Natural killer cell (primary cell): ENCODE results near the gene STX8. TPM values are rescaled to one million over a fixed set of nuclear protein-coding genes. Genes with fewer than 3 reads are reported as not detected.

Experiments
- ATAC-seq, 3 donors: fragments of 150-1000 bp in 2 of 3; fragments of 200-7000 bp in 1 of 3; cut with Tn5 transposase; 1 replicate in 1 of 3; 2 replicates in 2 of 3; pipeline ENCODE4 v1.10.0; 2021; ENCODE audit warnings: mild to moderate bottlenecking in 2 of 3, moderate library complexity in 2 of 3
- DNase-seq, 2 donors: peaks; one replicate each; pipeline versions ENCODE4 v3.0.0 to v3.0.0-alpha.2; 2013 to 2021; ENCODE audit warnings: mixed read lengths in 1 of 2
- H3K27ac ChIP-seq: one replicate; pipeline ENCODE4 v1.5.1; 2013; ENCODE audit warnings: mild to moderate bottlenecking, low read length
- H3K27me3 ChIP-seq: one replicate; pipeline ENCODE4 v1.6.1; 2013; ENCODE audit warnings: low read length; ENCODE audit not compliant: control insufficient read depth, insufficient read depth
- H3K36me3 ChIP-seq: one replicate; pipeline ENCODE4 v1.6.1; 2013; ENCODE audit warnings: low read length; ENCODE audit not compliant: control insufficient read depth, insufficient read depth
- H3K4me1 ChIP-seq: one replicate; pipeline ENCODE4 v1.6.1; 2013; ENCODE audit warnings: low read length; ENCODE audit not compliant: control insufficient read depth, insufficient read depth
- H3K4me3 ChIP-seq: one replicate; pipeline ENCODE4 v1.5.1; 2013; ENCODE audit warnings: low read length
- H3K9me3 ChIP-seq: one replicate; pipeline ENCODE4 v1.6.1; 2013; ENCODE audit warnings: low read length; ENCODE audit not compliant: control insufficient read depth, insufficient read depth
- H3K27ac Mint-ChIP-seq, 2 donors: one replicate each; pipeline ENCODE4 v1.8.0; 2022; ENCODE audit warnings: mild to moderate bottlenecking in 2 of 2, mixed read lengths in 2 of 2, moderate library complexity in 1 of 2
- H3K27me3 Mint-ChIP-seq, 2 donors: one replicate each; pipeline ENCODE4 v1.8.0; 2022; ENCODE audit warnings: low read depth in 2 of 2, mixed read lengths in 2 of 2
- H3K36me3 Mint-ChIP-seq: one replicate; pipeline ENCODE4 v1.8.0; 2022; ENCODE audit warnings: mixed read lengths
- H3K4me1 Mint-ChIP-seq, 2 donors: one replicate each; pipeline ENCODE4 v1.8.0; 2022; ENCODE audit warnings: mixed read lengths in 2 of 2
- H3K4me3 Mint-ChIP-seq: one replicate; pipeline ENCODE4 v1.8.0; 2022; ENCODE audit warnings: mild to moderate bottlenecking, moderate library complexity, mixed read lengths
- H3K9me3 Mint-ChIP-seq, 2 donors: one replicate each; pipeline ENCODE4 v1.8.0; 2022; ENCODE audit warnings: mixed read lengths in 2 of 2
- WGBS: methylation state at CpG from one replicate; pipeline ENCODE4 v1.1.7; 2013; ENCODE audit warnings: missing lambda C conversion rate; ENCODE audit not compliant: insufficient coverage; 5-methylcytosine and 5-hydroxymethylcytosine counted together
- intact Hi-C: fragments of 100-400 bp; cut with micrococcal nuclease; formaldehyde crosslinking; loops from one replicate; pipeline ENCODE4 v1.14.2; 2022
- total RNA-seq, 4 donors: library from RNA; stranded (reverse); fragments of 120-200 nt in 1 of 4; gene quantifications; one replicate each; pipeline versions ENCODE4 v1.2.3 to v1.2.4, GENCODE V29; 2013 to 2022
- TF ChIP-seq, protein P1 (sequence below): fragments of 200-600 bp; IDR thresholded peaks from one replicate; pipeline ENCODE4 v1.8.0; 2022; ENCODE audit warnings: antibody characterized with exemption

Gene STX8
- total RNA-seq, 3 donors from 2014 or later (not counting 1 experiment from before 2014, with no cell fraction given), result 96.3 to 141 (median 120) TPM

GRCh38 chr17:9577373-9577709 lies 1.7 kb upstream of the STX8 start:
- H3K4me3 Mint-ChIP-seq, result peak overlapping the region; percentile 100
- H3K4me1 Mint-ChIP-seq, result peaks cover 39 to 43% of the 10 kb centered on the region in 2 donors
- ATAC-seq, result no peak
- H3K27me3 Mint-ChIP-seq, result no peaks in the 10 kb centered on the region
- Histone ChIP-seq H3K4me1 (peaks cover 15% of the 10 kb centered on the region), H3K4me3 (no peak overlapping the region), H3K9me3 (no peaks in the 10 kb centered on the region), H3K27me3 (no peaks in the 10 kb centered on the region), H3K36me3 (no peaks in the 10 kb centered on the region), H3K27ac (no peak overlapping the region)
- TF ChIP-seq, protein P1, sequence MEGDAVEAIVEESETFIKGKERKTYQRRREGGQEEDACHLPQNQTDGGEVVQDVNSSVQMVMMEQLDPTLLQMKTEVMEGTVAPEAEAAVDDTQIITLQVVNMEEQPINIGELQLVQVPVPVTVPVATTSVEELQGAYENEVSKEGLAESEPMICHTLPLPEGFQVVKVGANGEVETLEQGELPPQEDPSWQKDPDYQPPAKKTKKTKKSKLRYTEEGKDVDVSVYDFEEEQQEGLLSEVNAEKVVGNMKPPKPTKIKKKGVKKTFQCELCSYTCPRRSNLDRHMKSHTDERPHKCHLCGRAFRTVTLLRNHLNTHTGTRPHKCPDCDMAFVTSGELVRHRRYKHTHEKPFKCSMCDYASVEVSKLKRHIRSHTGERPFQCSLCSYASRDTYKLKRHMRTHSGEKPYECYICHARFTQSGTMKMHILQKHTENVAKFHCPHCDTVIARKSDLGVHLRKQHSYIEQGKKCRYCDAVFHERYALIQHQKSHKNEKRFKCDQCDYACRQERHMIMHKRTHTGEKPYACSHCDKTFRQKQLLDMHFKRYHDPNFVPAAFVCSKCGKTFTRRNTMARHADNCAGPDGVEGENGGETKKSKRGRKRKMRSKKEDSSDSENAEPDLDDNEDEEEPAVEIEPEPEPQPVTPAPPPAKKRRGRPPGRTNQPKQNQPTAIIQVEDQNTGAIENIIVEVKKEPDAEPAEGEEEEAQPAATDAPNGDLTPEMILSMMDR, result peak; percentile 41
- WGBS, result 12% methylated on average over 4 of the region's 4 CpGs
- no peak for DNase-seq
- peak overlapping the region; percentile 93 to 99 for H3K27ac Mint-ChIP-seq
- H3K9me3 Mint-ChIP-seq, result no peaks in the 10 kb centered on the region
- intact Hi-C loops, result loop anchor here (5.0 kb wide), 1 partner anchor 90 kb away; no protein-coding TSS in a partner anchor
- H3K36me3 Mint-ChIP-seq, result no peaks in the 10 kb centered on the region

DNA sequence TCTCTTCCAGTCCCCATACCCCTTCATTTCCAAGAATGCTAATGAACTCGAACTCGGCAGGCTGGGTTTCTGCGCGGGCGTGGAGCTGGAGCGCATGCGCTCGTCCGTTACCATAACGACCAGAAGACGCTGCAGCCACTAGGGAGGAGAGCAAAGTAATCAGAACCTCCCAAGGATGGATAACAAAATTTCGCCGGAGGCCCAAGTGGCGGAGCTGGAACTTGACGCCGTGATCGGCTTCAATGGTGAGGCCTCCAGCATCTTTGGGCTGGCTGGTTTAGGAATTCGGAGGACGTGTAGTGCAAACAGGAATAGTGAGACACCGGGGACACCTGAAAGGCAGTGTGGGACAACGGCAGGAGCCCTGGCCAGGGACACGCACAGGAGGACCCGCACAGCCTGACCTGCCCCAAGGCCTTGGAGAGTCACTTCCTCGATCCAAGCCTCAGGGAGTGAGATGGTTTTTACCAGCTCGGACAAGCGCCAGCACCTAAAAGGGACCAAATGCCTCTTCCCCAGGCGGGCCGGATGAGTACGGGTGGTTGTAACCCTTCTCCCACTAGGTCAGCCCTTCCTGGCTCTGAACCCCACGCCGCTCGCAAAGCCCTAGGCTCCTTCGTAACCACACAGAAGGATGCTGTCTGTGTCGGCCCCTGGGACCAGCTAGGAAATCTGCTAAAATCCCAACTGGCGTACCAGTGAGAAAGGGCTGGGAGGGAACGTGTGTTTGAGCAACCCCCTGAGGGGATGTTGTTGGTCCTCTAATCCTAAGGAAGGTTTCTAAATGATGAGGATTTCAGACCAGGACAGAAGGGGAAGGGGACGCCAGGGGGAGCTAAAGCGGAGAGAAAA lies 1.1 kb upstream of the STX8 start, which contains the start of gene CFAP52:
Gene CFAP52, plus strand, starts transcription at position 122 of the 852 bp plus-strand sequence. Its CDS starts 54 bp downstream, at position 176.
- no peaks in the 10 kb centered on the region for H3K36me3 Mint-ChIP-seq
- DNase-seq (peak; percentile 66 to 88), ATAC-seq (peak; percentile 57 to 69 (median 64))
- Histone ChIP-seq H3K27me3 (no peaks in the 10 kb centered on the region), H3K9me3 (no peaks in the 10 kb centered on the region), H3K4me1 (peaks cover 15% of the 10 kb centered on the region), H3K27ac (peak within 1 kb of the TSS; percentile 31), H3K4me3 (peak within 1 kb of the TSS; percentile 93), H3K36me3 (no peaks in the 10 kb centered on the region)
- 4% methylated on average over 38 of the region's 38 CpGs for WGBS
- H3K27me3 Mint-ChIP-seq, result no peaks in the 10 kb centered on the region
- H3K27ac Mint-ChIP-seq, result peak within 1 kb of the TSS; percentile 93 to 99
- peaks cover 39 to 44% of the 10 kb centered on the region in 2 donors for H3K4me1 Mint-ChIP-seq
- H3K4me3 Mint-ChIP-seq, result peak within 1 kb of the TSS; percentile 100
- H3K9me3 Mint-ChIP-seq, result no peaks in the 10 kb centered on the region
- intact Hi-C loops, result loop anchor here (5.0 kb wide), 1 partner anchor 91 kb away; no protein-coding TSS in a partner anchor
- TF ChIP-seq, protein P1, result peak; percentile 76

DNA sequence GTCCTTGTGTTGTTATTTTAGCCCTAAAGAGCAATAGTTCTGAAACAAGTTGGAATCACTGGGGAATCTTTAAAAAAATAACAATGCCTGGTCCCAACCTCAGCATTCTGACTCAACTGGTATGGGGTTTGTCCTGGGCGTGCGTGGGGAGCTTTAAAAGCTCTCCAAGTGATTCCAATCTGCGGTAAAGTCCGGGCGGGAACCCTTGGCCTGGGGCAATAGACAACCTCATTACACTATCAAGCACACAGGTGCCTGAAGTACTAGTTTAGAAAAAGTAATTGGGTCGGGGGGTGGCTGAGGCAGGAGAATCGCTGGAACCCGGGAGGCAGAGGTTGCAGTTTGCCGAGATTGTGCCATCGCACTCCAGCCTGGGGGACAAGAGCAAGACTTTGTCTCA lies 4.4 kb downstream of the STX8 start:
- TF ChIP-seq, protein P1, result no peak
- Histone ChIP-seq H3K4me1 (peaks cover 13% of the 10 kb centered on the region), H3K36me3 (peaks cover 15% of the 10 kb centered on the region), H3K27me3 (no peaks in the 10 kb centered on the region), H3K4me3 (no peak overlapping the region), H3K27ac (no peak overlapping the region), H3K9me3 (no peaks in the 10 kb centered on the region)
- peak overlapping the region in 1 of 2 donors; percentile 5 for H3K27ac Mint-ChIP-seq
- ATAC-seq (no peak), DNase-seq (no peak)
- no peaks in the 10 kb centered on the region for H3K27me3 Mint-ChIP-seq
- WGBS, result 100% methylated on average over 4 of the region's 10 CpGs
- peaks cover 38 to 49% of the 10 kb centered on the region in 2 donors for H3K4me1 Mint-ChIP-seq
- H3K4me3 Mint-ChIP-seq, result no peak overlapping the region
- intact Hi-C loops, result no loop called here
- no peaks in the 10 kb centered on the region for H3K9me3 Mint-ChIP-seq
- no peaks in the 10 kb centered on the region for H3K36me3 Mint-ChIP-seq
